Glomerular visceral epithelial cell (primary cell): ENCODE measurements around the gene GIT1.
A peak's percentile ranks its signal among the peaks of the same experiment; 100 is the strongest.

Experiments used
- DNase-seq: peaks from one replicate; pipeline ENCODE4 v3.0.0-alpha.2; 2016; ENCODE audit errors: extremely low spot score

The GIT1 gene

GRCh38 chr17:29616300-29617048 lies 27.0 kb upstream of the GIT1 start:
- DNase-seq: no peak

GRCh38 chr17:29615492-29616299 lies 26.2 kb upstream of the GIT1 start:
- DNase-seq: peak; percentile 57

GRCh38 chr17:29615048-29615385 lies 25.6 kb upstream of the GIT1 start:
- no peak for DNase-seq

- no peak for DNase-seq
Observed at GRCh38 chr17:29614349-29615047, 25.1 kb upstream of the GIT1 start.

GRCh38 chr17:29613856-29614255 lies 24.4 kb upstream of the GIT1 start:
- DNase-seq: no peak

GRCh38 chr17:29613352-29613837 lies 23.9 kb upstream of the GIT1 start:
- DNase-seq: no peak

GRCh38 chr17:29612404-29613280 lies 23.2 kb upstream of the GIT1 start:
- no peak for DNase-seq

- DNase-seq: no peak
Observed at GRCh38 chr17:29612094-29612403, 22.6 kb upstream of the GIT1 start.

- no peak for DNase-seq
Observed at GRCh38 chr17:29611351-29612093, 22.1 kb upstream of the GIT1 start.

GRCh38 chr17:29610395-29610794 lies 20.9 kb upstream of the GIT1 start:
- DNase-seq: no peak

- no peak for DNase-seq
Observed at GRCh38 chr17:29608986-29609385, 19.5 kb upstream of the GIT1 start.

- DNase-seq: no peak
Observed at GRCh38 chr17:29607557-29608195, 18.2 kb upstream of the GIT1 start.

GRCh38 chr17:29603109-29603674 lies 13.7 kb upstream of the GIT1 start:
- no peak for DNase-seq

GRCh38 chr17:29597361-29598172 lies 8.1 kb upstream of the GIT1 start:
- no peak for DNase-seq

GRCh38 chr17:29596811-29597210 lies 7.4 kb upstream of the GIT1 start:
- DNase-seq: no peak

GRCh38 chr17:29595943-29596774 lies 6.7 kb upstream of the GIT1 start:
- DNase-seq: no peak

- DNase-seq: no peak
Observed at GRCh38 chr17:29595107-29595942, 5.9 kb upstream of the GIT1 start.
